SK-N-SH treated with all-trans-retinoic acid at 6 μM for 48 hours (cell line): Measurements from ENCODE around the gene RIMBP2.

Experiments
- CREB5 ChIP-seq: fragments of 250-450 bp; sonication (Bioruptor Pico); IDR thresholded peaks from 2 replicates; pipeline ENCODE4 v1.5.1; 2020; ENCODE audit warnings: low read depth, mild to moderate bottlenecking, moderate library complexity
- ISL1 ChIP-seq: fragments of 250-450 bp; sonication (Bioruptor Pico); IDR thresholded peaks from 2 replicates; pipeline ENCODE4 v2.1.2; 2022; ENCODE audit warnings: mild to moderate bottlenecking, moderate library complexity
- PATZ1 ChIP-seq: fragments of 250-450 bp; sonication (Bioruptor Pico); IDR thresholded peaks from 2 replicates; pipeline ENCODE4 v1.8.0; 2020; ENCODE audit warnings: mild to moderate bottlenecking, moderate library complexity, borderline replicate concordance
- POU6F1 ChIP-seq: fragments of 250-450 bp; sonication (Bioruptor Pico); IDR thresholded peaks from 2 replicates; pipeline ENCODE4 v1.8.0; 2021; ENCODE audit warnings: low read depth, mild to moderate bottlenecking, moderate library complexity, borderline replicate concordance
- PPARA ChIP-seq: fragments of 250-450 bp; sonication (Bioruptor Pico); IDR thresholded peaks from 2 replicates; pipeline ENCODE4 v1.5.0; 2020; ENCODE audit warnings: mild to moderate bottlenecking, borderline replicate concordance
- TOX ChIP-seq: fragments of 250-450 bp; sonication (Bioruptor Pico); IDR thresholded peaks from 2 replicates; pipeline ENCODE4 v1.8.0; 2021; ENCODE audit warnings: mild to moderate bottlenecking, moderate library complexity, borderline replicate concordance
- ZC3H10 ChIP-seq: fragments of 250-450 bp; sonication (Bioruptor Pico); IDR thresholded peaks from 2 replicates; pipeline ENCODE4 v1.5.1; 2021; ENCODE audit warnings: mild to moderate bottlenecking, moderate library complexity

- no peak for TF ChIP-seq PATZ1 (CRISPR knock-in tag)
- TF ChIP-seq TOX (CRISPR knock-in tag): no peak
- no peak for TF ChIP-seq CREB5 (CRISPR knock-in tag)
- TF ChIP-seq ISL1 (CRISPR knock-in tag): no peak
- no peak for TF ChIP-seq PPARA (CRISPR knock-in tag)
- TF ChIP-seq ZC3H10 (CRISPR knock-in tag): no peak
- TF ChIP-seq POU6F1: no peak
These were observed 125.4 kb downstream of the RIMBP2 start for GRCh38 chr12:130590685-130591084.
